Caco-2 (cell line): Measurements from ENCODE around the gene IL17RA. TPM values are rescaled to one million over a fixed set of nuclear protein-coding genes. Genes with fewer than 3 reads are reported as not detected.

Experiments
- BruUV-seq: library from RNA; stranded (reverse); fragments of 400-500 nt; replicated peaks from 2 replicates; lab custom pipeline; 2021; lab: Mats Ljungman, UMichigan
- CTCF ChIA-PET: fragments of 300-600 bp; sonication (Branson Sonifier 250); formaldehyde crosslinking; loops from one replicate; lab custom pipeline; 2022; ENCODE audit warnings: antibody characterized with exemption; lab: Charles Lee
- POLR2A ChIA-PET: fragments of 300-600 bp; sonication (Branson Sonifier 250); formaldehyde crosslinking; loops from one replicate; lab custom pipeline; 2022; ENCODE audit warnings: antibody characterized with exemption; lab: Charles Lee
- DNase-seq, 2 experiments: peaks; one replicate each; pipeline versions ENCODE4 v3.0.0 to v3.0.0-alpha.2; 2020 to 2022
- H3K27me3 ChIP-seq: replicated peaks from 2 replicates; pipeline ENCODE4 v1.6.0; 2011; ENCODE audit warnings: low read length; ENCODE audit not compliant: control insufficient read depth, insufficient read depth
- H3K36me3 ChIP-seq: 2 replicates; pipeline ENCODE4 v1.5.1; 2011; ENCODE audit warnings: low read length; ENCODE audit not compliant: control insufficient read depth, insufficient read depth
- H3K4me1 ChIP-seq: fragments of 250-450 bp; sonication (Bioruptor Pico); 2 replicates; pipeline ENCODE4 v1.5.1; 2020; ENCODE audit warnings: mild to moderate bottlenecking
- H3K4me3 ChIP-seq: 2 replicates; pipeline ENCODE4 v1.5.1; 2011; ENCODE audit warnings: low read depth, mild to moderate bottlenecking, control low read depth, low read length
- H3K9me3 ChIP-seq: fragments of 250-450 bp; sonication (Bioruptor Pico); 2 replicates; pipeline ENCODE4 v1.5.1; 2020; ENCODE audit warnings: mild to moderate bottlenecking, moderate library complexity
- H3K27ac Mint-ChIP-seq: one replicate; pipeline ENCODE4 v1.8.0; 2022; ENCODE audit warnings: mixed read lengths; ENCODE audit not compliant: unreplicated experiment
- H3K27me3 Mint-ChIP-seq: one replicate; pipeline ENCODE4 v1.8.0; 2022; ENCODE audit warnings: mixed read lengths; ENCODE audit not compliant: insufficient read depth, unreplicated experiment
- H3K36me3 Mint-ChIP-seq: one replicate; pipeline ENCODE4 v1.8.0; 2022; ENCODE audit warnings: mild to moderate bottlenecking, mixed read lengths; ENCODE audit not compliant: insufficient read depth, unreplicated experiment
- H3K4me1 Mint-ChIP-seq: one replicate; pipeline ENCODE4 v1.8.0; 2022; ENCODE audit warnings: low read depth, mixed read lengths; ENCODE audit not compliant: unreplicated experiment
- H3K4me3 Mint-ChIP-seq: one replicate; pipeline ENCODE4 v1.8.0; 2022; ENCODE audit warnings: mild to moderate bottlenecking, moderate library complexity, mixed read lengths; ENCODE audit not compliant: unreplicated experiment
- H3K9me3 Mint-ChIP-seq: one replicate; pipeline ENCODE4 v1.8.0; 2022; ENCODE audit warnings: mixed read lengths; ENCODE audit not compliant: unreplicated experiment
- CTCF ChIP-seq, 2 experiments: fragments of 200-600 bp in 1 of 2; IDR thresholded peaks; 1 replicate in 1 of 2; 2 replicates in 1 of 2; pipeline versions ENCODE4 v1.5.1 to v1.8.0; 2011 to 2022; ENCODE audit warnings: antibody characterized with exemption in 1 of 2, control low read depth in 1 of 2, inconsistent platforms in 1 of 2, low read depth in 1 of 2, low read length in 1 of 2, mild to moderate bottlenecking in 1 of 2, moderate library complexity in 1 of 2; ENCODE audit not compliant: insufficient read depth in 1 of 2, severe bottlenecking in 1 of 2, unreplicated experiment in 1 of 2
- intact Hi-C: fragments of 100-400 bp; cut with micrococcal nuclease; formaldehyde crosslinking; loops from one replicate; pipeline ENCODE4 v1.10.0; 2022; ENCODE audit not compliant: unreplicated experiment
- total RNA-seq: library from RNA; stranded (reverse); gene quantifications from 2 replicates; pipeline ENCODE4 v1.2.3, GENCODE V29; 2022

The IL17RA gene
- total RNA-seq, 1 experiment from 2014 or later: 14.5 TPM

- Mint-ChIP-seq H3K27ac (no peak overlapping the region), H3K9me3 (no peaks in the 10 kb centered on the region), H3K27me3 (no peaks in the 10 kb centered on the region), H3K4me1 (no peaks in the 10 kb centered on the region), H3K36me3 (peaks cover 13% of the 10 kb centered on the region), H3K4me3 (no peak overlapping the region)
- no TSS peak for BruUV-seq
- H3K27me3 ChIP-seq: no peaks in the 10 kb centered on the region
- POLR2A ChIA-PET: no interaction called here
- no peaks in the 10 kb centered on the region for H3K36me3 ChIP-seq
- no peak for TF ChIP-seq CTCF (IDR thresholded peaks at IDR 0.05; ENCODE audit: insufficient read depth in 1 of 2, low read depth in 1 of 2, low read length in 1 of 2, severe bottlenecking in 1 of 2, unreplicated experiment in 1 of 2)
- intact Hi-C loops: no loop called here
- CTCF ChIA-PET: interaction anchor here (0.6 kb wide), 1 partner anchor 52 kb away, joined by 10 read pairs; no protein-coding TSS in a partner anchor
- H3K4me1 ChIP-seq: no peaks in the 10 kb centered on the region
- no peaks in the 10 kb centered on the region for H3K9me3 ChIP-seq
- no peak overlapping the region for H3K4me3 ChIP-seq
- DNase-seq: peak in 1 of 2 experiments; percentile 19
Observed at GRCh38 chr22:17135153-17135760, 50.5 kb downstream of the IL17RA start.

GRCh38 chr22:17137170-17137569, 52.4 kb downstream of the IL17RA start:
- H3K4me1 Mint-ChIP-seq: no peaks in the 10 kb centered on the region
- no peaks in the 10 kb centered on the region for H3K4me1 ChIP-seq
- no peaks in the 10 kb centered on the region for H3K27me3 Mint-ChIP-seq
- no peak overlapping the region for H3K27ac Mint-ChIP-seq
- intact Hi-C loops: no loop called here
- H3K9me3 Mint-ChIP-seq: no peaks in the 10 kb centered on the region
- H3K36me3 Mint-ChIP-seq: peaks cover 17% of the 10 kb centered on the region
- no peaks in the 10 kb centered on the region for H3K36me3 ChIP-seq
- CTCF ChIA-PET: no interaction called here
- no peak for TF ChIP-seq CTCF (IDR thresholded peaks at IDR 0.05; ENCODE audit: insufficient read depth in 1 of 2, low read depth in 1 of 2, low read length in 1 of 2, severe bottlenecking in 1 of 2, unreplicated experiment in 1 of 2)
- POLR2A ChIA-PET: no interaction called here
- H3K4me3 Mint-ChIP-seq: no peak overlapping the region
- no peak overlapping the region for H3K4me3 ChIP-seq
- no TSS peak for BruUV-seq
- DNase-seq: no peak
- no peaks in the 10 kb centered on the region for H3K27me3 ChIP-seq
- H3K9me3 ChIP-seq: no peaks in the 10 kb centered on the region

- Histone ChIP-seq H3K27me3 (no peaks in the 10 kb centered on the region), H3K4me1 (no peaks in the 10 kb centered on the region), H3K9me3 (no peaks in the 10 kb centered on the region), H3K4me3 (no peak overlapping the region), H3K36me3 (peaks cover 1% of the 10 kb centered on the region; the same call in 1 of the 2 replicates)
- CTCF ChIA-PET: no interaction called here
- H3K27ac Mint-ChIP-seq: no peak overlapping the region
- POLR2A ChIA-PET: no interaction called here
- H3K36me3 Mint-ChIP-seq: peaks cover 20% of the 10 kb centered on the region
- no peak overlapping the region for H3K4me3 Mint-ChIP-seq
- DNase-seq: no peak
- TF ChIP-seq CTCF (IDR thresholded peaks at IDR 0.05; ENCODE audit: insufficient read depth in 1 of 2, low read depth in 1 of 2, low read length in 1 of 2, severe bottlenecking in 1 of 2, unreplicated experiment in 1 of 2): no peak
- no peaks in the 10 kb centered on the region for H3K4me1 Mint-ChIP-seq
- H3K9me3 Mint-ChIP-seq: no peaks in the 10 kb centered on the region
- BruUV-seq: TSS peak; percentile 73
- no peaks in the 10 kb centered on the region for H3K27me3 Mint-ChIP-seq
- intact Hi-C loops: no loop called here
Observed at GRCh38 chr22:17137861-17138425, 53.1 kb downstream of the IL17RA start.
